WTC11 (cell line): Measurements from ENCODE around the gene EBF3. TPM values are rescaled to one million over a fixed set of nuclear protein-coding genes. Genes with fewer than 3 reads are reported as not detected.
A peak's percentile ranks its signal among the peaks of the same experiment; 100 is the strongest.

Experiments used
- ATAC-seq: fragments of 200-7000 bp; cut with Tn5 transposase; 2 replicates; pipeline ENCODE4 v1.10.0; 2021; ENCODE audit warnings: mild to moderate bottlenecking, moderate library complexity
- CTCF ChIA-PET: fragments of 300-600 bp; sonication (Branson Sonifier 250); formaldehyde crosslinking; loops from one replicate; lab custom pipeline; 2021; ENCODE audit warnings: antibody characterized with exemption; lab: Charles Lee
- POLR2A ChIA-PET: fragments of 350-600 bp; sonication (Branson Sonifier 250); formaldehyde crosslinking; loops from one replicate; lab custom pipeline; 2021; ENCODE audit warnings: antibody characterized with exemption; lab: Charles Lee
- DNase-seq: peaks from one replicate; pipeline ENCODE4 v3.0.0; 2021; ENCODE audit warnings: low spot score
- H3K27ac Mint-ChIP-seq: 2 replicates; pipeline ENCODE4 v1.8.0; 2021; ENCODE audit warnings: mixed read lengths
- H3K27me3 Mint-ChIP-seq: 2 replicates; pipeline ENCODE4 v1.8.0; 2021; ENCODE audit warnings: low read depth, mild to moderate bottlenecking, moderate library complexity, mixed read lengths
- H3K36me3 Mint-ChIP-seq: 2 replicates; pipeline ENCODE4 v1.8.0; 2021; ENCODE audit warnings: mixed read lengths
- H3K4me1 Mint-ChIP-seq: 2 replicates; pipeline ENCODE4 v1.8.0; 2022; ENCODE audit warnings: mixed read lengths
- H3K4me3 Mint-ChIP-seq: 2 replicates; pipeline ENCODE4 v1.8.0; 2021; ENCODE audit warnings: mild to moderate bottlenecking, moderate library complexity, mixed read lengths
- H3K9me3 Mint-ChIP-seq: 2 replicates; pipeline ENCODE4 v1.8.0; 2021; ENCODE audit warnings: mixed read lengths
- AR ChIP-seq: fragments of 250-450 bp; sonication (Bioruptor Pico); IDR thresholded peaks from 2 replicates; pipeline ENCODE4 v1.9.0; 2021; ENCODE audit warnings: mild to moderate bottlenecking
- ATF6 ChIP-seq: sonication (generic); formaldehyde crosslinking; IDR thresholded peaks from 2 replicates; pipeline ENCODE4 v1.8.1; 2023; ENCODE audit warnings: mild to moderate bottlenecking, missing genetic modification reagents
- FOXP1 ChIP-seq: sonication (generic); formaldehyde crosslinking; IDR thresholded peaks from 2 replicates; pipeline ENCODE4 v1.8.0; 2022; ENCODE audit warnings: missing genetic modification reagents, mild to moderate bottlenecking, moderate library complexity, borderline replicate concordance
- NFYB ChIP-seq: sonication (generic); formaldehyde crosslinking; conservative IDR thresholded peaks from 2 replicates; pipeline ENCODE4 v1.8.0; 2022; ENCODE audit warnings: low read depth, missing genetic modification reagents
- PREB ChIP-seq: sonication (generic); formaldehyde crosslinking; IDR thresholded peaks from 2 replicates; pipeline ENCODE4 v1.8.1; 2022; ENCODE audit warnings: mild to moderate bottlenecking, missing genetic modification reagents, moderate library complexity, borderline replicate concordance
- RELA ChIP-seq: sonication (generic); formaldehyde crosslinking; IDR thresholded peaks from 2 replicates; pipeline ENCODE4 v1.8.1; 2022; ENCODE audit warnings: missing genetic modification reagents, mild to moderate bottlenecking, borderline replicate concordance
- TCF7 ChIP-seq: sonication (generic); formaldehyde crosslinking; IDR thresholded peaks from 2 replicates; pipeline ENCODE4 v1.8.0; 2022; ENCODE audit warnings: mild to moderate bottlenecking, low read depth, missing genetic modification reagents, moderate library complexity
- TEAD4 ChIP-seq: sonication (generic); formaldehyde crosslinking; IDR thresholded peaks from 2 replicates; pipeline ENCODE4 v1.8.0; 2022; ENCODE audit warnings: mild to moderate bottlenecking, missing genetic modification reagents
- USF2 ChIP-seq: sonication (generic); formaldehyde crosslinking; IDR thresholded peaks from 2 replicates; pipeline ENCODE4 v1.8.1; 2023; ENCODE audit warnings: mild to moderate bottlenecking, missing genetic modification reagents, moderate library complexity
- ZNF281 ChIP-seq: sonication (generic); formaldehyde crosslinking; IDR thresholded peaks from 2 replicates; pipeline ENCODE4 v1.8.0; 2023; ENCODE audit warnings: mild to moderate bottlenecking, missing genetic modification reagents
- ZSCAN18 ChIP-seq: fragments of 250-450 bp; sonication (Bioruptor Pico); IDR thresholded peaks from 2 replicates; pipeline ENCODE4 v2.1.2; 2022; ENCODE audit warnings: mild to moderate bottlenecking, moderate library complexity
- total RNA-seq: library from RNA; stranded (reverse); gene quantifications from 3 replicates; pipeline ENCODE4 v1.2.3, GENCODE V29; 2021

The EBF3 gene
- total RNA-seq, 1 experiment from 2014 or later, result 1.2 TPM

- TF ChIP-seq AR (CRISPR knock-in tag) (no peak), USF2 (CRISPR knock-in tag) (no peak), TCF7 (no peak), ZNF281 (CRISPR knock-in tag) (no peak)
- TF ChIP-seq, all 79 proteins: peak for 0
These were observed 71.5 kb downstream of the EBF3 start (continued) for GRCh38 chr10:129892548-129893052.

GRCh38 chr10:129891806-129892205 lies 72.3 kb downstream of the EBF3 start:
- Mint-ChIP-seq H3K4me3 (no peak overlapping the region), H3K27ac (0 out of 2 replicates have a peak overlapping the region, but pooled peaks have one; percentile 21), H3K9me3 (no peaks in the 10 kb centered on the region), H3K36me3 (no peaks in the 10 kb centered on the region), H3K27me3 (peaks cover 3% of the 10 kb centered on the region; the same call in 1 of the 2 replicates), H3K4me1 (peaks cover 68% of the 10 kb centered on the region)
- ChIA-PET CTCF (interaction anchor here (0.9 to 1.9 kb wide), 9 partner anchors 25 to 157 kb away, joined by 3 to 7 read pairs (median 4); no protein-coding TSS in a partner anchor), POLR2A (no interaction called here)
- DNase-seq (peak; percentile 39), ATAC-seq (peak; percentile 14; the same call in 1 of the 2 replicates)
- TF ChIP-seq FOXP1, result no peak
- no peak for TF ChIP-seq ATF6
- TF ChIP-seq TEAD4, result no peak
- TF ChIP-seq ZSCAN18, result no peak
- TF ChIP-seq ZNF281 (CRISPR knock-in tag), result no peak
- TF ChIP-seq NFYB (CRISPR knock-in tag), result peak; percentile 61
- no peak for TF ChIP-seq RELA (CRISPR knock-in tag)
- TF ChIP-seq PREB (CRISPR knock-in tag), result no peak
